Osteocyte (in vitro differentiated cells): ENCODE measurements around the gene C2orf42. TPM values are rescaled to one million over a fixed set of nuclear protein-coding genes. Genes with fewer than 3 reads are reported as not detected.
A peak's percentile ranks its signal among the peaks of the same experiment; 100 is the strongest.

Source experiments
- DNase-seq: peaks from one replicate; pipeline ENCODE4 v3.0.0; 2021; ENCODE audit warnings: mixed read lengths; ENCODE audit not compliant: unreplicated experiment; ENCODE audit errors: extremely low spot score
- H3K27ac Mint-ChIP-seq: one replicate; pipeline ENCODE4 v1.8.0; 2021; ENCODE audit warnings: mild to moderate bottlenecking, mixed read lengths; ENCODE audit not compliant: unreplicated experiment
- H3K27me3 Mint-ChIP-seq: one replicate; pipeline ENCODE4 v1.8.0; 2021; ENCODE audit warnings: mixed read lengths; ENCODE audit not compliant: unreplicated experiment
- H3K36me3 Mint-ChIP-seq: one replicate; pipeline ENCODE4 v1.8.0; 2021; ENCODE audit warnings: mixed read lengths; ENCODE audit not compliant: unreplicated experiment
- H3K4me1 Mint-ChIP-seq: one replicate; pipeline ENCODE4 v1.8.0; 2021; ENCODE audit warnings: mixed read lengths; ENCODE audit not compliant: unreplicated experiment
- H3K4me3 Mint-ChIP-seq: one replicate; pipeline ENCODE4 v1.8.0; 2021; ENCODE audit warnings: mild to moderate bottlenecking, moderate library complexity, mixed read lengths; ENCODE audit not compliant: unreplicated experiment
- H3K9me3 Mint-ChIP-seq: one replicate; pipeline ENCODE4 v1.8.0; 2021; ENCODE audit warnings: mixed read lengths; ENCODE audit not compliant: unreplicated experiment
- CTCF ChIP-seq: fragments of 200-600 bp; sonication (generic); IDR thresholded peaks from 2 replicates; pipeline ENCODE4 v1.5.0; 2021; ENCODE audit warnings: antibody characterized with exemption, mild to moderate bottlenecking, moderate library complexity
- total RNA-seq: library from RNA; stranded (reverse); gene quantifications from 2 replicates; pipeline ENCODE4 v1.2.1, GENCODE V29; 2021

The C2orf42 gene
- total RNA-seq, 1 donor from 2014 or later = 25.7 TPM

GRCh38 chr2:70204452-70204851 lies 13.6 kb upstream of the C2orf42 start:
- no peak for TF ChIP-seq CTCF
- no peaks in the 10 kb centered on the region for H3K9me3 Mint-ChIP-seq
- no peaks in the 10 kb centered on the region for H3K4me1 Mint-ChIP-seq
- H3K27ac Mint-ChIP-seq = no peak overlapping the region
- no peak overlapping the region for H3K4me3 Mint-ChIP-seq
- peak; percentile 62 for DNase-seq
- H3K36me3 Mint-ChIP-seq = peaks cover 4% of the 10 kb centered on the region
- no peaks in the 10 kb centered on the region for H3K27me3 Mint-ChIP-seq

- no peak overlapping the region for H3K27ac Mint-ChIP-seq
- no peaks in the 10 kb centered on the region for H3K4me1 Mint-ChIP-seq
- H3K4me3 Mint-ChIP-seq = no peak overlapping the region
- no peaks in the 10 kb centered on the region for H3K36me3 Mint-ChIP-seq
- DNase-seq = peak; percentile 62
- TF ChIP-seq CTCF = no peak
- no peaks in the 10 kb centered on the region for H3K9me3 Mint-ChIP-seq
- H3K27me3 Mint-ChIP-seq = no peaks in the 10 kb centered on the region
These were observed 12.3 kb upstream of the C2orf42 start for GRCh38 chr2:70203086-70203485.

- H3K4me3 Mint-ChIP-seq = no peak overlapping the region
- H3K9me3 Mint-ChIP-seq = no peaks in the 10 kb centered on the region
- DNase-seq = peak; percentile 79
- TF ChIP-seq CTCF = no peak
- H3K27me3 Mint-ChIP-seq = no peaks in the 10 kb centered on the region
- no peak overlapping the region for H3K27ac Mint-ChIP-seq
- H3K36me3 Mint-ChIP-seq = no peaks in the 10 kb centered on the region
- H3K4me1 Mint-ChIP-seq = no peaks in the 10 kb centered on the region
These were observed 11.5 kb upstream of the C2orf42 start for GRCh38 chr2:70202236-70202806.

GRCh38 chr2:70201831-70202230 lies 11.0 kb upstream of the C2orf42 start:
- no peaks in the 10 kb centered on the region for H3K36me3 Mint-ChIP-seq
- DNase-seq = peak; percentile 56
- H3K9me3 Mint-ChIP-seq = no peaks in the 10 kb centered on the region
- H3K4me1 Mint-ChIP-seq = no peaks in the 10 kb centered on the region
- H3K27me3 Mint-ChIP-seq = no peaks in the 10 kb centered on the region
- H3K27ac Mint-ChIP-seq = no peak overlapping the region
- TF ChIP-seq CTCF = no peak
- H3K4me3 Mint-ChIP-seq = no peak overlapping the region

GRCh38 chr2:70201225-70201768 lies 10.5 kb upstream of the C2orf42 start:
- DNase-seq = no peak
- Mint-ChIP-seq H3K27ac (no peak overlapping the region), H3K27me3 (no peaks in the 10 kb centered on the region), H3K36me3 (no peaks in the 10 kb centered on the region), H3K4me1 (no peaks in the 10 kb centered on the region), H3K4me3 (no peak overlapping the region), H3K9me3 (no peaks in the 10 kb centered on the region)
- no peak for TF ChIP-seq CTCF
